Stimulated activated CD8-positive, alpha-beta memory T cell treated with anti-CD3 and anti-CD28 coated beads, Interleukin-15, amount 100 ng/mL, for 1 hour (primary cell): ENCODE results near the gene IL21R.
A peak's percentile ranks its signal among the peaks of the same experiment; 100 is the strongest.

ENCODE experiments used
- DNase-seq: peaks from one replicate; pipeline ENCODE4 v3.0.0-alpha.2; 2020; ENCODE audit warnings: low read depth

IL21R gene

GRCh38 chr16:27401768-27402568, at the start of gene IL21R:
TSS of gene IL21R (plus strand) at chr16:27402174. CDS start at chr16:27430072, 27,898 bp downstream.
- peak; percentile 66 for DNase-seq

- DNase-seq, result no peak
These were observed 48.1 kb upstream of the IL21R start for GRCh38 chr16:27353853-27354252.

GRCh38 chr16:27355610-27356009, 46.4 kb upstream of the IL21R start:
- no peak for DNase-seq

GRCh38 chr16:27356794-27357193, 45.2 kb upstream of the IL21R start:
- DNase-seq, result no peak

- DNase-seq, result no peak
These were observed 42.9 kb upstream of the IL21R start for GRCh38 chr16:27359051-27359450.

- DNase-seq, result no peak
These were observed 42.4 kb upstream of the IL21R start for GRCh38 chr16:27359615-27360014.

- DNase-seq, result no peak
These were observed 40.0 kb upstream of the IL21R start for GRCh38 chr16:27361987-27362386.

GRCh38 chr16:27362570-27363245, 39.3 kb upstream of the IL21R start:
- DNase-seq, result no peak

- DNase-seq, result no peak
These were observed 38.7 kb upstream of the IL21R start for GRCh38 chr16:27363246-27363632.

- no peak for DNase-seq
These were observed 38.2 kb upstream of the IL21R start for GRCh38 chr16:27363797-27364196.

- no peak for DNase-seq
These were observed 37.4 kb upstream of the IL21R start for GRCh38 chr16:27364493-27365141.

GRCh38 chr16:27365142-27366089, 36.6 kb upstream of the IL21R start:
- no peak for DNase-seq

GRCh38 chr16:27366687-27367460, 35.1 kb upstream of the IL21R start:
- DNase-seq, result peak; percentile 17

GRCh38 chr16:27367461-27368357, 34.3 kb upstream of the IL21R start:
- peak; percentile 78 for DNase-seq

- DNase-seq, result no peak
These were observed 33.6 kb upstream of the IL21R start for GRCh38 chr16:27368358-27368722.

GRCh38 chr16:27369806-27370205, 32.2 kb upstream of the IL21R start:
- no peak for DNase-seq

GRCh38 chr16:27370318-27370717, 31.7 kb upstream of the IL21R start:
- DNase-seq, result no peak

- no peak for DNase-seq
These were observed 28.7 kb upstream of the IL21R start for GRCh38 chr16:27373312-27373711.

- DNase-seq, result no peak
These were observed 27.7 kb upstream of the IL21R start for GRCh38 chr16:27374221-27374803.
